Measurements from ENCODE around the gene SHB.

SHB gene

DNA sequence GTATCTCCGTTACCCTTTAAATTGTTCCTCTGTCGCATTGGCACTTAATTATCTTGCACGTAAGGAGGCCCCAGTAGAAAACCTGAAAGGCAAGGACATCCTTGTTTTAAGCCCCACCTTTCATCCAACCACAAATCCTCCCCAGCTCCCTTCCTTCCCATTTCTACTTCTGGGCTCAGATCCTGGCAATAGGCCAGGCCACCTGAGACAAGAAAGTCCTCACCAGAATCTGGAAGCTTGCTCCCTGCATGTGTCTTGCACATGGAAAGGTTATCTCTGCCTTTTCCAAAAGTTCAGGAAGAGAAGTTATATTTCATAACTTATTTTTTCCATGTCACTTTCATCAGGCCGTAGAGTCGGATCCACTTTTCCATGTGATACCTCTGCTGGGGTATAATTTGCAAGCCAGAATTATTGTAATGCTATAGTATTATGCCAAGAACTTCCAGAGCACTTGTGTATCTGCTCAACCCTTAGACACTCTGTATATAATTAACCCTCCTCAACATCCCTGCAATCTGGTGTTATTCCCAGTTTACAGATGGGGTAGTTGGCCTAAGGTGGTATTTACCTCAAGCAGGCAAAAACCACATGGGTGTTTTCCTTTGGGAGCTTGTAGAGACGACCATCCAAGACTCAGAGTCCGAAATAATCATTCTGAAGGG, 2.6 kb upstream of the SHB start:
- no peak overlapping the region for H3K4me3 ChIP-seq (ENCODE audit: insufficient read depth in 1 of 2, low read depth in 1 of 2, low read length in 2 of 2)
- no peaks in the 10 kb centered on the region for H3K27me3 ChIP-seq (ENCODE audit: control insufficient read depth in 1 of 2, insufficient read depth in 1 of 2, low read length in 2 of 2)
- H3K4me1 ChIP-seq (ENCODE audit: control insufficient read depth, insufficient read depth, low read depth, low read length) = peaks cover 14% of the 10 kb centered on the region
- no peak overlapping the region for H2AFZ ChIP-seq (ENCODE audit: low read depth, low read length)
- H2BK12ac ChIP-seq (ENCODE audit: low read length in 2 of 2) = no peak overlapping the region
- no peak for DNase-seq
- H3K9me3 ChIP-seq (ENCODE audit: control insufficient read depth, low read length) = no peaks in the 10 kb centered on the region
- H3K4me2 ChIP-seq (ENCODE audit: low read length, poor library complexity, severe bottlenecking) = no peak overlapping the region
- 69% methylated on average over 6 of the region's 7 CpGs for WGBS
- H3K23ac ChIP-seq (ENCODE audit: low read length in 2 of 2) = no peak overlapping the region
- no peak overlapping the region for H3K18ac ChIP-seq (ENCODE audit: low read depth in 1 of 2, low read length in 2 of 2)
- H2BK120ac ChIP-seq (ENCODE audit: low read depth, low read length) = no peak overlapping the region
- H3K14ac ChIP-seq (ENCODE audit: low read length in 2 of 2) = no peak overlapping the region
- H2BK5ac ChIP-seq (ENCODE audit: low read depth, low read length, poor library complexity, severe bottlenecking) = no peak overlapping the region
- no peak overlapping the region for H2BK15ac ChIP-seq (ENCODE audit: low read depth, poor library complexity, severe bottlenecking)
- no peak overlapping the region for H4K8ac ChIP-seq (ENCODE audit: low read length)
- no peak overlapping the region for H2AK5ac ChIP-seq (ENCODE audit: low read length, severe bottlenecking)
- H3K4ac ChIP-seq (ENCODE audit: low read depth in 1 of 2, low read length in 2 of 2) = no peak overlapping the region
- H3K9ac ChIP-seq (ENCODE audit: low read length) = no peak overlapping the region
- H3K27ac ChIP-seq (ENCODE audit: low read length, poor library complexity, severe bottlenecking) = no peak overlapping the region
- no peak overlapping the region for H4K91ac ChIP-seq (ENCODE audit: low read length)
- peaks cover 0 to 16% of the 10 kb centered on the region in 2 experiments for H3K36me3 ChIP-seq (ENCODE audit: control insufficient read depth in 1 of 2, insufficient read depth in 2 of 2, low read depth in 1 of 2, low read length in 2 of 2)
- H3K79me1 ChIP-seq (replicated peaks; ENCODE audit: low read length, poor library complexity, severe bottlenecking) = peaks cover 2% of the 10 kb centered on the region

DNA sequence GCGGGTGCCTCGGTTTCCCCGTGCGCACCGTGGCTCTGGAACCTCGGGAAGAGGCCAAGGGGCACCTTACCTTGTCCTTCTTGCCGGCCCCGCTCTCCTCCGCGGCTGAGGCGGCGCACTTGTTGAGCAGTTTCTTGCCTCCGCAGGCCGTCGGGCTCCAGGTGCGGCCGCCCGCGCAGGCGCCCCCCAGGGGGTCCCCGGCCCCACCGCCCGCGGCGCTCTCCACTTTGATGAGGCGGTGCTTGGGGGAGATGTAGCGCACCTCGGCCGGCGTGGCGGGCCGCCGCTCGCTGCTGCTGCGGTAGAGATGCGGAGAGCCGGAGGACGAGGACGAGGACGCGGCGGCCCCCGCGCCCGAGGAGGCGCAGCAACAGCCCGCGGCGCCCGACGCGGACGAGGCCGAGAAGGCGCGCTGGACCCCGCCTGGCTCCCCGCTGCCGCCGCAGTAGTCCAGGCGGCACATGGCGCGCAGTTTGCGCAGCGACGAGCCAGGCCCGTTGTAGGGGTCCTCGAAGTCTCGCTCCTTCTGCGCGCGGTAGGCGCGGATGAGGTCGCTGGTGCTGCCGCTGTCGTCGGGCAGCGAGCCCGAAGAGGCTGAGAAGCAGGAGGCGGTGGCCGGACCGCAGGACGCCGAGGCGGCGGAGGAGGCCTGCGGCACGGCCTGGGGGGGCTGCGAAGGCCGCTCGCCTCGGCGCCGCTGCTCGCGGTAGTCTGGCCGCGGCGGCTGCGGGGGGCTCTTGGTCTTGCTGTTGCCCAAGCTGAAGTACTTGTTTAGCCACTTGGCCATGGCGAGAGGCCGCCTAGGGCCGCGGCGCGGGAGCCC, 957 bp downstream of the SHB start:
- Histone ChIP-seq H4K8ac (ENCODE audit: low read length) (peak overlapping the region; percentile 86), H4K91ac (ENCODE audit: low read length) (peak overlapping the region; percentile 76), H3K4me1 (ENCODE audit: control insufficient read depth, insufficient read depth, low read depth, low read length) (peaks cover 22% of the 10 kb centered on the region), H2AK5ac (ENCODE audit: low read length, severe bottlenecking) (no peak overlapping the region), H2BK12ac (ENCODE audit: low read length in 2 of 2) (peak overlapping the region; percentile 40 to 80), H3K4ac (ENCODE audit: low read depth in 1 of 2, low read length in 2 of 2) (peak overlapping the region; percentile 60 to 81), H2BK5ac (ENCODE audit: low read depth, low read length, poor library complexity, severe bottlenecking) (peak overlapping the region; percentile 71), H2BK120ac (ENCODE audit: low read depth, low read length) (peak overlapping the region; percentile 87), H3K9me3 (ENCODE audit: control insufficient read depth, low read length) (no peaks in the 10 kb centered on the region), H3K36me3 (ENCODE audit: control insufficient read depth in 1 of 2, insufficient read depth in 2 of 2, low read depth in 1 of 2, low read length in 2 of 2) (peaks cover 0 to 35% of the 10 kb centered on the region in 2 experiments), H3K23ac (ENCODE audit: low read length in 2 of 2) (peak overlapping the region; percentile 16 to 54), H3K18ac (ENCODE audit: low read depth in 1 of 2, low read length in 2 of 2) (peak overlapping the region; percentile 92 to 95), H2AFZ (ENCODE audit: low read depth, low read length) (no peak overlapping the region), H3K4me3 (ENCODE audit: insufficient read depth in 1 of 2, low read depth in 1 of 2, low read length in 2 of 2) (peak overlapping the region; percentile 97 to 98), H3K27me3 (ENCODE audit: control insufficient read depth in 1 of 2, insufficient read depth in 1 of 2, low read length in 2 of 2) (no peaks in the 10 kb centered on the region), H3K9ac (ENCODE audit: low read length) (peak overlapping the region; percentile 89), H3K14ac (ENCODE audit: low read length in 2 of 2) (peak overlapping the region; percentile 92 to 100), H3K27ac (ENCODE audit: low read length, poor library complexity, severe bottlenecking) (peak overlapping the region; percentile 31), H3K79me1 (replicated peaks; ENCODE audit: low read length, poor library complexity, severe bottlenecking) (no peaks in the 10 kb centered on the region), H3K4me2 (ENCODE audit: low read length, poor library complexity, severe bottlenecking) (peak overlapping the region; percentile 95), H2BK15ac (ENCODE audit: low read depth, poor library complexity, severe bottlenecking) (peak overlapping the region; percentile 94)
- under 1% methylated on average over 70 of the region's 107 CpGs for WGBS
- no peak for DNase-seq

DNA sequence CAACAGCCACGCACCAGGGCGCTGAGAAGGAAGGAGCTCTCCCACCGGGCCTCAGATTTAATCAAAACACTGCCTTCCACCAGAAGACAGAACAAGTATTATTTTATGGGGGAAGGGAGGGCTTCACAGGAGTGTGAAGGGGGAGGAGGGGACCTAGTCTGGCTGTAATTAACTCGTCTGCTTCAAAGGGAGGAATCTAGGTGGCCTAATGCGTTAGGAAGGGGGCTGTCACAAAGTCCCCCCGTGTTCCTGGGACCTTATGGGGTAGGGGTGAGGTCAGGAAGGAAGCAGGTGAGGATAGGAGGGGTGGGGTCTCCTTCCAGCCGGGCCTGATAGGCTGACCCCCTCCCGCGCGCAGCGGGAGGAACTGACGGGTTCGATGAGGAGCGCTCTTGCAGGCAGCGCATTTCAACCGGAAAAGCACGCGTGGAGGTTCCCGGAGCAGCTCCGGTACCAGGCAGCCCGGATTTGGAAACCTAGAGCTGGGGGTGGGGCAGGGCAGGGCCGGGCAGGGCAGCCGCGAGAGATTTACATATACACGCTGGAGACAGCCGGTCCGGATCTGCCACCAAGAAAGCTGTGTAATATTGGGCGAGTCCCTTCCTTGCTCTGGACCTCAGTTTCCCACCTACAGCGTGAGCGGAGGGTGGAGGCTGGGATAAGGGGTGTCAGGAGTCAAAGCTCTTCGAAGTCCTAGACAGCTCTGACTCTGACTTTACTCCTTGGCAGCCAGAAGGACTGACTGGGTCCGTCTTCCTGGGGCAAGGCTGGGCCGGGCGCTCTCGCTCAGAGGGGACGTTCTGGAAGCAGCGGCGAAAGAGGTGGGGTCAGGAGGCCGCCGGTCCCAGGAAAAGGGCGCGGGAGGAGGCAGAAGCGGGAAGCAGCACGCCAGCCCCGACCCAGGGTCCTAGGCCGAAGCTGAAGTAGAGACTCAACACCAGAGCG, 1.8 kb downstream of the SHB start:
- DNase-seq = no peak
- H3K18ac ChIP-seq (ENCODE audit: low read depth in 1 of 2, low read length in 2 of 2) = peak overlapping the region; percentile 92 to 95
- peak overlapping the region; percentile 64 to 86 for H3K4ac ChIP-seq (ENCODE audit: low read depth in 1 of 2, low read length in 2 of 2)
- peaks cover 0 to 38% of the 10 kb centered on the region in 2 experiments for H3K36me3 ChIP-seq (ENCODE audit: control insufficient read depth in 1 of 2, insufficient read depth in 2 of 2, low read depth in 1 of 2, low read length in 2 of 2)
- no peak overlapping the region for H2BK120ac ChIP-seq (ENCODE audit: low read depth, low read length)
- no peaks in the 10 kb centered on the region for H3K9me3 ChIP-seq (ENCODE audit: control insufficient read depth, low read length)
- no peaks in the 10 kb centered on the region for H3K79me1 ChIP-seq (replicated peaks; ENCODE audit: low read length, poor library complexity, severe bottlenecking)
- H2AK5ac ChIP-seq (ENCODE audit: low read length, severe bottlenecking) = peak overlapping the region; percentile 46
- peak overlapping the region; percentile 16 to 54 for H3K23ac ChIP-seq (ENCODE audit: low read length in 2 of 2)
- H3K27me3 ChIP-seq (ENCODE audit: control insufficient read depth in 1 of 2, insufficient read depth in 1 of 2, low read length in 2 of 2) = no peaks in the 10 kb centered on the region
- peaks cover 26% of the 10 kb centered on the region for H3K4me1 ChIP-seq (ENCODE audit: control insufficient read depth, insufficient read depth, low read depth, low read length)
- H2AFZ ChIP-seq (ENCODE audit: low read depth, low read length) = no peak overlapping the region
- WGBS = under 1% methylated on average over 39 of the region's 47 CpGs
- H3K4me2 ChIP-seq (ENCODE audit: low read length, poor library complexity, severe bottlenecking) = peak overlapping the region; percentile 95
- H3K9ac ChIP-seq (ENCODE audit: low read length) = peak overlapping the region; percentile 89
- H2BK15ac ChIP-seq (ENCODE audit: low read depth, poor library complexity, severe bottlenecking) = peak overlapping the region; percentile 36
- peak overlapping the region in 1 of 2 experiments; percentile 93 for H3K14ac ChIP-seq (ENCODE audit: low read length in 2 of 2)
- H4K8ac ChIP-seq (ENCODE audit: low read length) = peak overlapping the region; percentile 58
- H3K4me3 ChIP-seq (ENCODE audit: insufficient read depth in 1 of 2, low read depth in 1 of 2, low read length in 2 of 2) = peak overlapping the region; percentile 97 to 98
- peak overlapping the region; percentile 71 for H2BK5ac ChIP-seq (ENCODE audit: low read depth, low read length, poor library complexity, severe bottlenecking)
- peak overlapping the region; percentile 57 for H4K91ac ChIP-seq (ENCODE audit: low read length)
- H2BK12ac ChIP-seq (ENCODE audit: low read length in 2 of 2) = peak overlapping the region in 1 of 2 experiments; percentile 85
- peak overlapping the region; percentile 31 for H3K27ac ChIP-seq (ENCODE audit: low read length, poor library complexity, severe bottlenecking)

Measured in mesenchymal stem cell (in vitro differentiated cells and primary cell).